Activated CD8-positive, alpha-beta memory T cell treated with anti-CD3 and anti-CD28 coated beads, Interleukin-2, amount 50 U/mL, for 24 hours (primary cell): ENCODE measurements around the gene SCYGR6.

ENCODE experiments used
- DNase-seq: peaks from one replicate; pipeline ENCODE4 v3.0.0-alpha.2; 2020; ENCODE audit errors: extremely low read depth

SCYGR6 gene

DNA sequence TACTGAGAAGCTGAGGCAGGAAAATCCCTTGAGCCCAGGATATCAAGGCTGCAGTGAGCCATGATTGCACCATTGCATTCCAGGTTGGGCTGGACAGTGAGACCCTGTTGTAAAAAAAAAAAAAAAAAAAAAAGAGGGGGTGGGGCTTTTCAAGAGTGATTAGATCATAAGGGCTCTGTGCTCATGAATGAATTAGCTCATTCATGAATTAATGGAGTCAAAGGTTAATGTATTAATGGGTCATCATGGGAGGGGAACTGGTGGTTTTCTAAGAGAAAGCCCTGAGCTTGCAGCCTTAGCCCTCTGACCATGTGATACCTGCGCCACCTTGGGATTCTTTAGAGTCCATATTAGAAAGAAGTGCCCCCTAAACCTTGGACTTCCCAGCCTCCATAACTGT is 11.3 kb downstream of the SCYGR6 start:
- DNase-seq = no peak

DNA sequence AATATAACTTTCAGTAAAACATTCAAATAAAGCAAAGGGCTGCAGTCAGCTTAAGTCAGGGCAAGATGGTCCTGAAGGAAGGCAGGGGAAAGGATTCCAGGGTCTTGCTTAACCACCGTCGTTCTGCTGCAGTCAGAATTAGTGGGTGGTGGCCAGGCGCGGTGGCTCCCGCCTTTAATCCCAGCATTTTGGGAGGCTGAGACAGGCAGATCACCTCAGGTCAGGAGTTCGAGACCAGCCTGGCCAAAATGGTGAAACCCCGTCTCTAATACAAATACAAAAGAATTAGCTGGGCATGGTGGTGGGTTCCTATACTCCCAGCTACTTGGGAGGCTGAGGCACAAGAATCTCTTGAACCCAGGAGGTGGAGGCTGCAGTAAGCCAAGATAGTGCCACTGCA is 13.6 kb downstream of the SCYGR6 start:
- DNase-seq = no peak

DNA sequence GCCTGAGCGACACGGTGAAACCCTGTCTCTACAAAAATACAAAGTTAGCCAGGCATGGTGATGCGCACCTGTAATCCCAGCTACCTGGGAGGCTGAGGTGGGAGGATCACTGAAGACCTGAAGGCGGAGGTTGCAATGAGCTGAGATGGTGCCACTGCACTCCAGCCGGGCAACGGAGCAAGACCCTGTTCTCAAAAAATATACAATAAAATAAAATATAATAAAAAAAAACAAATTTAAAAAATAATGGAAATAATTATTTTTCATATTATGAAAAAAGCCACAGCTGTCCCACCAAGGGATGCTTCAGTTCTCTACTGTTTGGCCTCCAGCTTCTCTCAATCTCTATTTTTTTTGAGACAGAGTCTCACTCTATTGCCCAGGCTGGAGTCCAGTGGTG is 17.2 kb downstream of the SCYGR6 start:
- DNase-seq = no peak

DNA sequence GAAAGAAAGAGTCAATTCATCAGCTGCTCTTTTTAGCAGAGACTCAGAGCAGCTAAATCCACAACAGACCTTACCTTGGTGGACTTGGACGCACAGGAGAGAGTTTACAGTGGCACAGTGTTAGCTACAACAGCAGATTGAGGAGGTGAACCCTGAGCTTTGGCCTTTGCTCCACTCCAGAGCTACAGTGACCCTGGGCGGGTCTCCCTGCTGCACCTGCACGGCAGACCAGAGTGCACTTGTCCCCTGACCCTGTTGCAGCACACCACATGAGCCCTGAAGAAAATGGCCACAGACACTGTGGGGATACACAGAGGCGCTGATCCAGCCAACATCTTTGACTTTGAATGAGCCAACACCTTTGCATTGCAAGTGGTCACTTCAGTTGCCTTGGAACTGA is 17.7 kb downstream of the SCYGR6 start:
- no peak for DNase-seq

DNA sequence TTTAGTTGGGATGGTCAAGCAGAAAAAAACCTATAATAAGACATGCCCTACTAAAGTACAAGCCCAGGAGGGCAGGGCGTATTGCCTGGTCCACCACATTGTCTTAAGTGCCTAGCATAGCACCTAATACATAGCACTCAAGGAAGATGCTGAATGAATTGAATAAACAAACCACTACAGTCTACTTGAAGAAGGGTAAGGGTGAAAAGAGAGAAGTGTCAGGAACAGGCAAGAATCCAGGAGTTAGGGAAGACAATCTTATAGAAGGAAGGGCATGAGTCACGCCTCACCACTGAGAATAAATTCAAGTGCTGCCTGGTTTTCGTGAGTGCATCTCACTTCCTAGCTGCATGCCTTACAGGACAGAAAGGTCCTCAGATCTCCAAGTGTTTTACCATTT is 20.6 kb downstream of the SCYGR6 start:
- DNase-seq = no peak

DNA sequence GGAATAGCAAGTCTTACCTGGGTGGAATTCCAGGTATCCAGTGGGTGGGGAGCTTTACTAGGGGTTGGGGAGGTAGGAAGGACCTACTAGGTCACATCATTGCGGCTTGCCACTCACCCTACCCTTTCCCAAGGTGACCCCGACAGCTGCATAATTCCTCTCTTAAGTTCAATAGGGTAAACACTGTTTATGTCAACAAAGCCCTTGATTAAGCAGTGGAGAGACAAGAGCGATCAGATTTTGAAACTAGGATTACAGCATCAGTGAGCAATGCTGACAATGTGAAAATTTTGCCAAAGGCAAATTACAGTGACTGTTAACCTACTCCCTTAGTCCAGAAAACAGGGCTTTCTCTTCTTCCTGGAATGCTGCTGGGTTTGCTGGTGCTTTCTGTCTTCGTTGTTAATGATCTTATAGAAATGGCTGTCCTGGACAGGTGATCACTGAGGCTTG is 21.3 kb downstream of the SCYGR6 start:
- no peak for DNase-seq

DNA sequence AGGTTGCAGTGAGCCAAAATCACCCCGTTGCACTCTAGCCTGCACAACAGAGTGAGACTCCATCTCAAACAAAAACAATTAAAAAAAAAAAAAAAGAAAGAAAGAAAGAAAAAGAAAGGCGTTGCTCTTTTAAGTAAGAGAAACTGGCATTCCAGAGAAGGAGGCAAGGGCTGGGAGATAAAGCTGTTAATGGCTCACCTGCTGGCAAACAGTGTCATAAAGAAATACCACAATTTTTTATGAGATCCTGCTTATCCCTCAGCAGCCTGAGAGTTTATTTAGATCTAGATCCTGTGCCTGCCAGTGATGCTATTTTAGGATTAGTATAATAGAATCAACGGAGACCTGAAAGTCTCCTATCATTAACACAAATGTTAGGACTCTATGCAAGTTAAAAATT is 23.0 kb downstream of the SCYGR6 start:
- no peak for DNase-seq

DNA sequence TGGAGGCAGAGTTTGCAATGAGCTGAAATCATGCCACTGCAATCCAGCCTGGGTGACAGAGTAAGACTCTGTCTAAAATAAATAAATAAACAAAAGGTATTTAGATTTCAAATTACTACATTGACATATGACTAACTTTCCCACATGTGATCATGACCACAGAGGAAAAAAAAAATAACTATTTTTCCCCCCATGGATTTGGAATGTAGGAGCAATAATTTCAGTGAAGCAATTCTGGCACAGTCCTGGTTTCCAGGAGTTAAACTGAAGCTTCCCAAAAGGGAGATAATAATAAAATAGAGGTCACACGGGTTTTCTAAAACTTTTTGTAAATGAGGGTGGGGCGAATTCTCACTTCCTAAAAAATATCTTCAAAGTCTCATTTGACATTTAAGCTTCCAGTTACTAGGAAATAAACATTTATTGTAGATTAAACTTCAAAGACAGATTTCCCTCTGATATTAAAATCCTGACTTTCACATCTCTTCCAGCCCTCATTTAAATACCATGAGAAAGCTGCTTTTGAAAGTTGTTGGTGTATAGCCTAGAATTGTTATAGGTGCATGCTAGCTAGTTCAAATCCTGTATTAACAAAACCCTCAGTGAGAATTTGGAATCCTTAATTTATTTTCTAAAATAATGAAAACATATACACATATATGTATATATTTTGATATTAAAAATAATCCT is 27.4 kb downstream of the SCYGR6 start:
- DNase-seq = no peak

DNA sequence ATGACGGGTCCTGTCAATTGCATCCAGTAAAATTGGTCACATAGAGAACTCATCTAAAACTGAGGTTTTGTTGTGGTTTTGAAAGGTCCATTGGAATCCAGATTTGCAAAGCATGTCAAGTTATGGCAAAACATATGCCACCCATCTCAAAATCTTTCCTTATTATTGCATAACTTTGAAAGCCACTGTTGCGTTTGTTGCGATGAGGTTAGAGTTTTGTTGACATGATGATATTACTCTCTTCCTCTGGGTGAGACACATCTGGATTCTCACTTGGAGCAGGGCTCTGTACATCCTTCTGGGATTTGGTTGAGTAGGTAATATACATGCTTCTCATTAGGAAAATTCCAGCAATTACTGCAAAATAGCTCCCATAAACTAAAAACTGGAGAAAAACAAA is 37.4 kb downstream of the SCYGR6 start:
- no peak for DNase-seq

DNA sequence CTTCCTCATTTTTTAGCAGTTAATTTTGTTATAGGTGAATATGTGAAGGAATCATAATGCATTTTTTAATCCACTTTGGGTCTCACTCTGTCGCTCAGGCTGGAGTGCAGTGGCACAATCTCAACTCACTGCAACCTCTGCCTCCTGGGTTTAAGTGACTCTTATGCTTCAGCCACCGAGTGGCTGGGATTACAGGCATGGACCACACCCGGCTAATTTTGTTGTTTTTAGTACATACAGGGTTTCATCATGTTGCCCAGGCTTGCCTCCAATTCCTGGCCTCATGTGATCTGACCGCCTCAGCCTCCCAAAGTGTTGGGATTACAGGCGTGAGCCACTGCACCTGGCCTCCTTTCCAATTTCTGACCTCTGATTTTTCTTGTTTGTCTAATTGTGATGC is 40.3 kb downstream of the SCYGR6 start:
- DNase-seq = no peak

DNA sequence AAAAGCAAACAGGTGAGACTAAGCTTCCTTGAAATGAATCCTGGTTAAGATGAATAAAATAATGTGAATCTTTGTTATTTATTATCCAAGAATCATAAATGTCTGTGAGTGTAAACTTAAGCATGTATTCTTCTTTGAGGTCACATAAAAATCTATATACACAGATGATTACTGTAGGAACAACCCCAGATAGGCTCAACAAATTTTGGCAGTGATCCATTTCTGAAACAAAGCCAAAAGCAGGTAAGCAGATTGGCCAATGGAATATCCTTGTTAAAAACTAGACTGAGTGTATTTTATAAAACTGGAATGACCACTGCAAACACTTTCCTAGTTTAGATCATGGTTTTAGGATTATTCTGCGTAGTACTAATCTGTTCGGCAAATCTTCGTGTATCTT is 46.6 kb downstream of the SCYGR6 start:
- no peak for DNase-seq

DNA sequence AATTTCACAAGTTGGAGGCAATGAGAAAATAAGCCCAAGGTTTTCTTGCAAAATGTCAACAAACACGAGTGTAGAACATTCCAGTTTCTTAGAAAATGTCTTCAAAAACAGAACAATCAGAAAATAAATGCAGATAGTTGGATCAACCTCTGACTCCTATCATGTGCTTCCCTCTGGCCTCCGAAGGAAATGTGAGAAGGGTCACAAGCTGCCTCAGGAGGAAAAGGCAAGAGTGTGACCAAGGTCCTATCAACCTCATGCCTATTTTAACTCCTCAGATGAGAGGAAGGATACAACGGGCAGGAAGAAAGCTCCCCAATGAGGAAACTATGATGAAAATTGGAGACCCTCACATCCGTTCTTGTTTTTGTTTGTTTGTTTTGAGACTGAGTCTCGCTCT is 50.1 kb downstream of the SCYGR6 start:
- DNase-seq = no peak
